ENCODE results near the gene ERCC6L2. TPM values are rescaled to one million over a fixed set of nuclear protein-coding genes. Genes with fewer than 3 reads are reported as not detected.

Gene ERCC6L2
- total and polyA plus RNA-seq, 10 of the 15 experiments (the other 5 are each of a cell fraction or from before 2014, with no cell fraction given): 8.1 to 45.0 (median 22.6) TPM

DNA sequence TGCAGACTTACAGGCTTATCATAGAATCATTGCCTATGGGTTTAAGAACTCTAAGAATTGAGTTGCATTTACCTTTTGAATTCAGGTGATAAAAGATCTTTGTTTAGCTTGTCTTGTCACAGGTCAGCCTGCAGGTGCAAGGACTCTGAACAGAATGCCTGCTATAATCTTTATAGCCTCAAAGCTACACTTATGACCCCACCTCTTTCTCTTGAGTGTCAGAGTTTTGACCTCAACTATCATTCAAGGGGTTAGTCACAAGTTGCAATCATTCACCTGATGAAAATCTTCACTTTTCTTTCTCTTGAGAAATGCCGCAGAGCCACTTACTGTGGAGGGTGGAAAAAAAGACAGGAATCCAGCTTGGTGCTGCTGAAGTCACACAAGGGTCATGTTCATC lies 49.5 kb downstream of the ERCC6L2 start:
- POLR2A ChIA-PET: no interaction called here
- no peak overlapping the region for H2AFZ ChIP-seq (ENCODE audit: control insufficient read depth, low read depth, low read length)
- no peak overlapping the region for H3K4me2 ChIP-seq (ENCODE audit: control insufficient read depth, insufficient read depth)
- DNase-seq (ENCODE audit: low read depth, low spot score) (no peak), ATAC-seq (no peak), FAIRE-seq (no peak)
- H4K20me1 ChIP-seq (ENCODE audit: control insufficient read depth, insufficient read depth): no peaks in the 10 kb centered on the region
- H3K4me1 ChIP-seq (ENCODE audit: control insufficient read depth, insufficient read depth, low read length): no peaks in the 10 kb centered on the region
- no peak overlapping the region for H3K4me3 ChIP-seq
- no peaks in the 10 kb centered on the region for H3K79me2 ChIP-seq (ENCODE audit: control insufficient read depth, insufficient read depth, low read length)
- H3K27me3 ChIP-seq (replicated peaks in 1 of 2; ENCODE audit: control insufficient read depth in 2 of 2, insufficient read depth in 2 of 2, low read length in 1 of 2): no peaks in the 10 kb centered on the region
- H3K27ac ChIP-seq (ENCODE audit: control insufficient read depth, insufficient read depth): no peak overlapping the region
- no TSS peak for BruUV-seq (replicated peaks)
- in situ Hi-C loops (cut with MboI): no loop called here
- CTCF ChIA-PET: no interaction called here
- H3K9ac ChIP-seq (ENCODE audit: control insufficient read depth, insufficient read depth, low read length): no peak overlapping the region
- RAD21 ChIA-PET (ENCODE audit: unreplicated experiment): no interaction called here
- H3K36me3 ChIP-seq (ENCODE audit: control insufficient read depth in 2 of 2, insufficient read depth in 2 of 2, low read length in 1 of 2): peaks cover 0 to 9% of the 10 kb centered on the region in 2 experiments; a peak in 3 of 4 replicates
- WGBS (ENCODE audit: insufficient coverage, insufficient replicate concordance, low lambda C conversion rate, missing lambda C conversion rate): 100% methylated on average over 1 of the region's 1 CpG
- SMC1A ChIA-PET (ENCODE audit: uncharacterized antibody, unreplicated experiment): interaction anchor here (1.0 to 1.1 kb wide), 2 partner anchors 15 to 120 kb away, joined by 4 read pairs; no protein-coding TSS in a partner anchor
- TF ChIP-seq BRCA1 (IDR thresholded peaks at IDR 0.05; ENCODE audit: low read depth, low read length): no peak
- no peak for TF ChIP-seq EP300 (IDR thresholded peaks at IDR 0.05; ENCODE audit: borderline replicate concordance in 1 of 2, control insufficient read depth in 1 of 2, low read depth in 2 of 2, low read length in 2 of 2)
- TF ChIP-seq MLLT1 (IDR thresholded peaks at IDR 0.05): no peak
- no peak for TF ChIP-seq USF1 (IDR thresholded peaks at IDR 0.05; ENCODE audit: borderline replicate concordance, extremely low read length, insufficient read depth, low read depth, low read length)
- TF ChIP-seq CBX5 (IDR thresholded peaks at IDR 0.05; ENCODE audit: low read depth): no peak
- no peak for TF ChIP-seq HDGF (IDR thresholded peaks at IDR 0.05)
- no peak for TF ChIP-seq RELA (IDR thresholded peaks at IDR 0.05; ENCODE audit: borderline replicate concordance, partially characterized antibody)
- no peak for TF ChIP-seq ZSCAN29 (IDR thresholded peaks at IDR 0.05)
- no peak for TF ChIP-seq ATF7 (IDR thresholded peaks at IDR 0.05; ENCODE audit: low read depth)
- no peak for TF ChIP-seq BCL3 (IDR thresholded peaks at IDR 0.05; ENCODE audit: borderline replicate concordance, insufficient read depth, low read depth, low read length, poor library complexity, severe bottlenecking)
- TF ChIP-seq MTA3 (IDR thresholded peaks at IDR 0.05; ENCODE audit: borderline replicate concordance, low read length): no peak
- no peak for TF ChIP-seq NBN (IDR thresholded peaks at IDR 0.05)
- TF ChIP-seq KAT2A (conservative IDR thresholded peaks at IDR 0.05; ENCODE audit: control insufficient read depth, low read depth, low read length): no peak
- no peak for TF ChIP-seq SMAD5 (IDR thresholded peaks at IDR 0.05; ENCODE audit: low read depth)
- TF ChIP-seq GATAD2B (conservative IDR thresholded peaks at IDR 0.05; ENCODE audit: low read depth): no peak
- TF ChIP-seq NFYB (IDR thresholded peaks at IDR 0.05; ENCODE audit: insufficient read depth, low read depth, low read length): no peak
- intact Hi-C loops (cut with micrococcal nuclease; ENCODE audit: unreplicated experiment): no loop called here
- no peaks in the 10 kb centered on the region for H3K9me3 ChIP-seq (replicated peaks; ENCODE audit: control insufficient read depth, insufficient read depth, low read length)

Data from GM12878 (cell line).